Right lobe of liver (tissue), 6 donors: ENCODE data around the gene GALNT15. TPM values are rescaled to one million over a fixed set of nuclear protein-coding genes. Genes with fewer than 3 reads are reported as not detected.

ENCODE experiments used
- ATAC-seq, 4 donors: fragments of 200-7000 bp; cut with Tn5 transposase; one replicate each; pipeline ENCODE4 v1.9.1; 2020; ENCODE audit warnings: mild to moderate bottlenecking in 4 of 4, moderate library complexity in 4 of 4
- DNase-seq, 3 donors: peaks; one replicate each; pipeline ENCODE4 v3.0.0-alpha.2; 2020
- H3K27ac ChIP-seq, 3 donors: fragments of 200-600 bp; one replicate each; pipeline ENCODE4 v1.8.0; 2022
- H3K27me3 ChIP-seq, 2 donors: fragments of 200-600 bp; one replicate each; pipeline ENCODE4 v1.8.0; 2022
- H3K36me3 ChIP-seq, 4 donors: fragments of 200-600 bp; sonication (generic) in 1 of 4; one replicate each; pipeline versions ENCODE4 v1.5.1 to v1.8.0; 2017 to 2022; ENCODE audit warnings: control low read depth in 1 of 4
- H3K4me1 ChIP-seq, 4 donors: fragments of 200-600 bp; sonication (generic) in 1 of 4; one replicate each; pipeline versions ENCODE4 v1.5.1 to v1.8.0; 2017 to 2022; ENCODE audit warnings: control low read depth in 1 of 4
- H3K4me3 ChIP-seq, 3 donors: fragments of 200-600 bp; one replicate each; pipeline ENCODE4 v1.8.0; 2022
- H3K9me3 ChIP-seq, 4 donors: fragments of 200-600 bp; sonication (generic) in 1 of 4; one replicate each; pipeline versions ENCODE4 v1.5.1 to v1.8.0; 2017 to 2022; ENCODE audit warnings: control low read depth in 1 of 4
- POLR2A ChIP-seq: fragments of 450-650 bp; IDR thresholded peaks from one replicate; pipeline ENCODE4 v1.6.1; 2017; ENCODE audit warnings: antibody characterized with exemption, mild to moderate bottlenecking
- WGBS: methylation state at CpG from one replicate; pipeline ENCODE4 v1.1.6; 2018; ENCODE audit warnings: low coverage, low lambda C conversion rate; ENCODE audit not compliant: insufficient coverage; ENCODE audit errors: missing lambda C conversion rate; 5-methylcytosine and 5-hydroxymethylcytosine counted together
- intact Hi-C, 2 donors: fragments of 100-400 bp; cut with DNase I; formaldehyde crosslinking; loops; one replicate each; pipeline versions ENCODE4 v1.11.2 to v1.14.1; 2022
- total RNA-seq, 6 experiments: library from RNA; depleted of rRNA in 2 of 6; stranded (reverse); fragments of >200 nt in 2 of 6; fragmentation: NEBNext Ultra II Directional in 3 of 6; extraction: Animal tissue kit (Norgen Biotek cat#: 25700) in 3 of 6; gene quantifications; one replicate each; pipeline versions ENCODE4 v1.1.0 to v1.2.4, GENCODE V29; 2016 to 2023
- TF ChIP-seq, protein P1 (sequence below), 4 donors: fragments of 200-600 bp in 3 of 4; fragments of 450-650 bp in 1 of 4; IDR thresholded peaks; one replicate each; pipeline versions ENCODE4 v1.5.1 to v1.8.0; 2016 to 2022; ENCODE audit warnings: antibody characterized with exemption in 4 of 4, mild to moderate bottlenecking in 2 of 4
- donor health status: DM: no; HTN: yes; CAD: no.
- donor health status: DM: no; HTN: no; CAD: no.
- donor health status: DM: no; HTN: no; CAD: no.
- donor health status: DM: no; HTN: yes; CAD: no.
- donor health status: DM: no; HTN: yes; CAD: no.

The GALNT15 gene
- total RNA-seq, 6 experiments from 2014 or later: 2.0 to 9.2 (median 4.0) TPM

DNA sequence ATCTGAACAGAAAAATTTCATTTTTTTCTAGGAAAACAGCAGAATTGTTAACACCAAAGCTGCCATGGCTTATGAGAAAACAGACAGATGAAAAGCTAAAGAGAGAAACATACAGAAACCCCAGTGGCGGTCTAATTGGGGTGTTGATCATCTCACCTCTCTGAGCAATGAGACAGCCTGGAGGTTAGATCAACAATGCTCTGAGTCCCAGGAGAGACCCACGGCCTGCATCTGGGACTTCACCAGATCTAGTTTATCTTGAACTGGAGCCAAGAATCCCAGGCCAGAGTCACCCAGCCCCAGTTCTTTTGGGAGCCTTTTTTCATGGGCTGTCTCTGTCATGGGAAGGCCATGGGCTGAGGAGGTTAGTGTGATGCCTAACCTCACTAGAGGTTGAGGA, 3.5 kb upstream of the GALNT15 start:
- 52% methylated on average over 2 of the region's 2 CpGs for WGBS
- TF ChIP-seq POLR2A: no peak
- TF ChIP-seq, protein P1, sequence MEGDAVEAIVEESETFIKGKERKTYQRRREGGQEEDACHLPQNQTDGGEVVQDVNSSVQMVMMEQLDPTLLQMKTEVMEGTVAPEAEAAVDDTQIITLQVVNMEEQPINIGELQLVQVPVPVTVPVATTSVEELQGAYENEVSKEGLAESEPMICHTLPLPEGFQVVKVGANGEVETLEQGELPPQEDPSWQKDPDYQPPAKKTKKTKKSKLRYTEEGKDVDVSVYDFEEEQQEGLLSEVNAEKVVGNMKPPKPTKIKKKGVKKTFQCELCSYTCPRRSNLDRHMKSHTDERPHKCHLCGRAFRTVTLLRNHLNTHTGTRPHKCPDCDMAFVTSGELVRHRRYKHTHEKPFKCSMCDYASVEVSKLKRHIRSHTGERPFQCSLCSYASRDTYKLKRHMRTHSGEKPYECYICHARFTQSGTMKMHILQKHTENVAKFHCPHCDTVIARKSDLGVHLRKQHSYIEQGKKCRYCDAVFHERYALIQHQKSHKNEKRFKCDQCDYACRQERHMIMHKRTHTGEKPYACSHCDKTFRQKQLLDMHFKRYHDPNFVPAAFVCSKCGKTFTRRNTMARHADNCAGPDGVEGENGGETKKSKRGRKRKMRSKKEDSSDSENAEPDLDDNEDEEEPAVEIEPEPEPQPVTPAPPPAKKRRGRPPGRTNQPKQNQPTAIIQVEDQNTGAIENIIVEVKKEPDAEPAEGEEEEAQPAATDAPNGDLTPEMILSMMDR (IDR thresholded peaks at IDR 0.05): no peak
- Histone ChIP-seq H3K4me3 (no peak overlapping the region), H3K27ac (no peak overlapping the region), H3K4me1 (peaks cover 0 to 4% (median 0%) of the 10 kb centered on the region in 4 donors), H3K9me3 (no peaks in the 10 kb centered on the region), H3K27me3 (no peaks in the 10 kb centered on the region), H3K36me3 (no peaks in the 10 kb centered on the region)
- ATAC-seq: peak in 3 of 4 donors; percentile 46 to 60 (median 53)
- intact Hi-C loops: loop anchor here in 1 of 2 donors (5.0 kb wide), 1 partner anchor 119 kb away; no protein-coding TSS in a partner anchor
- DNase-seq: no peak

DNA sequence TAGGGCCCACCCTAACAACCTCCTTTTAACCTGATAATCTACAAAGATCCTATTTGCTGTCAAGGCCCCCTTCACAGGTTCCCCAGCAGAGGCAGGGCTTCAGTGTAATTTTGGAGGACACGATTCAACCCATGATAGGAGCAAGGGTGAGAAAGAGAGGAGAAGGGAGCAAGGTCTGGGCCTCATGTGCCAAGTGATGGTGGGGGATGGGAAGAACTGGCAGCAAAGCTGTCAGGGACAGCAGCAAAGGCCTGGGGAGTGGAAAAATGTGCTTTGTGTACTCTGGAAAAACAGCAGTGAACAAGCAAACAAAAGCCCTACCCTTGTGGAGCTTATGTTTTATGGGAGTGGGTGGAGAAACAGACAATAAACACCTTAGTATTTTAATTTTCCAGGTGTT, 2.7 kb upstream of the GALNT15 start:
- ATAC-seq: peak in 3 of 4 donors; percentile 16 to 79 (median 66)

DNA sequence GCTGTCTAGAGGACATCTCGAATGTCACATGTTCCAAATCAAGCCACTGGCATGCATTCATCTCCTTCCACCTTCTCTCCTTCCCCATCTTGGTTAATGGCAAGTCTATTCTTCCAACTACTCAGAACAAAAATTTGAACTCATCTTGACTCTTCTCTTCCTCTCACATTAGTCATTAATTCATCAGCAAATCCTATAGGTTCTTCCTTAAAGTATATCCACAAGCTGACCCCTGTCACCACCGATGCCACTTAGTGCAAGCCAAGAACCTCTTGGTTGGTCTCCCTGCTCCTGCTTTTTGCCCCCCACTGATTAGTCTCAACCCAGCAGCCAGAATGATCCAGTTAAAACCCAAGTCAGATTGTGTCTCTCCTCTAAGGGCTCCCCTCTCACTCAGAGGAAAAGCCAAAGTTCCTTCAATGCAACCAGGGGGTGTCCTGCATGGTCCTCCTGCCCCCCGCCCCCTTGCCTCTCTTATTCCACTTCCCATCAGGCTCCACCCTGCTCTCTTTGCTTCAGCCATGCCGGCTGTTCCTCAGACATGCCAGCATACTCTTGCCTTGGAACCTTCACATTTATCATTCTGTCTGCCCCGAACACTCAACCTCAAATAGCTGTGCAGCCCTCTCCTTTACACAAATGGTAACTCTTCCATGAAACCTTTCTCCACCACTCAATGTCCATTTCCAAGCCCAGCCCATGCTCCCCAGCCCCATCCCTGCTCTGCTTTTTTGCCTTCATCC, 1.0 kb upstream of the GALNT15 start:
- 83% methylated on average over 5 of the region's 5 CpGs for WGBS
- Histone ChIP-seq H3K27ac (no peak overlapping the region), H3K4me1 (peaks cover 0 to 4% (median 0%) of the 10 kb centered on the region in 4 donors), H3K36me3 (no peaks in the 10 kb centered on the region), H3K9me3 (no peaks in the 10 kb centered on the region), H3K27me3 (no peaks in the 10 kb centered on the region), H3K4me3 (no peak overlapping the region)
- DNase-seq (no peak), ATAC-seq (no peak)
- intact Hi-C loops: loop anchor here in 1 of 2 donors (5.0 kb wide), 1 partner anchor 121 kb away; no protein-coding TSS in a partner anchor
- no peak for TF ChIP-seq POLR2A
- TF ChIP-seq, protein P1 (IDR thresholded peaks at IDR 0.05): no peak

More for the DNA sequence above, 2.7 kb upstream of the GALNT15 start:
- WGBS: 46% methylated on average over 1 of the region's 1 CpG
- H3K36me3 ChIP-seq: no peaks in the 10 kb centered on the region
- TF ChIP-seq POLR2A: no peak
- TF ChIP-seq, protein P1 (IDR thresholded peaks at IDR 0.05): no peak
- intact Hi-C loops: loop anchor here in 1 of 2 donors (5.0 kb wide), 1 partner anchor 120 kb away; no protein-coding TSS in a partner anchor
- peak in 2 of 3 donors; percentile 65 to 71 for DNase-seq
- no peak overlapping the region for H3K4me3 ChIP-seq
- H3K4me1 ChIP-seq: peaks cover 0 to 4% (median 0%) of the 10 kb centered on the region in 4 donors
- H3K27ac ChIP-seq: no peak overlapping the region
- no peaks in the 10 kb centered on the region for H3K27me3 ChIP-seq
- no peaks in the 10 kb centered on the region for H3K9me3 ChIP-seq

DNA sequence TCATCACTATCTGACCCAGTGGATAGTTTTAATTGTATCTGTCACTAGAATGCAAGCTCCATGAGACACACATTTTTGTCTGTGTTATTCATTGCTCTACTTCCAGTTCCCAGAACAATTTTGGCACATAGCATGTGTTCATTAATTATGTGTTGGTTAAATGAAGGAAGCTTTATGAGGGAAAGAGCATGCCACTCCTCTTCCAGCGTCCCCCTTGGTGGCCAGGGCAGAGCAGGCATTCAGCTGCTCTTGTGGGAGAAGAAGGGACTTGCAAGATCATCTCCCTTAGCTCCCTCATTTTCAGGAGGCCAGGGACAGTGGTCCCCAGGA, 489 bp upstream of the GALNT15 start:
- Histone ChIP-seq H3K9me3 (no peaks in the 10 kb centered on the region), H3K4me3 (no peak overlapping the region), H3K4me1 (peaks cover 0 to 4% (median 0%) of the 10 kb centered on the region in 4 donors), H3K27me3 (no peaks in the 10 kb centered on the region), H3K27ac (peak overlapping the region in 1 of 3 donors; percentile 51), H3K36me3 (no peaks in the 10 kb centered on the region)
- no peak for ATAC-seq
- intact Hi-C loops: loop anchor here in 1 of 2 donors (5.0 kb wide), 1 partner anchor 122 kb away; no protein-coding TSS in a partner anchor
- TF ChIP-seq, protein P1 (IDR thresholded peaks at IDR 0.05): no peak
- TF ChIP-seq POLR2A: no peak
- 44% methylated on average over 1 of the region's 1 CpG for WGBS
- DNase-seq: no peak
